ENCODE results near the gene ANKRD11.
A peak's percentile ranks its signal among the peaks of the same experiment; 100 is the strongest.
"Not testable (repeated sequence)": the region's sequence is repeated elsewhere in the genome, so short reads cannot be mapped to it uniquely, and the experiment has no call there.

Gene ANKRD11

DNA sequence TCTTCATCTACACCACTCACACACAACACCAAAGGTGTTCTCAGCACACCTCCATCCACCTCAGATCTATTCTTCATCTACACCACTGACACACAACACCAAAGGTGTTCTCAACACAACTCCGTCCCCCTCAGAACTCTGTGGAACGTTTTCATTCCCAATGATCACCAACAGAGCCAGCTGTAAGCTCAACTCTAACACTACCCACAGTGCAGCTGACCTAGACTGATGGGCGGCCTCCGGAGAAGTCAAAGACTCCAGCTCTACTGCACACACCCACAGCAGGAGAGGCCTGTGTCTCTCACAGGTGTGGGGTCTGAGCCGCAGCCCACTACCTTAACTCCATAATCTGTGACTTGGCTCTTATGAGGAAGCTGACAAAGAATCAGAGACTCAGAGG lies 50.7 kb downstream of the ANKRD11 start:
- H3K27ac ChIP-seq: no peak overlapping the region
- no peak overlapping the region for H3K4me3 ChIP-seq (ENCODE audit: low read depth, low read length)
- no peak for DNase-seq
- no peaks in the 10 kb centered on the region for H3K9me3 ChIP-seq (ENCODE audit: severe bottlenecking)
- TF ChIP-seq, protein P1, sequence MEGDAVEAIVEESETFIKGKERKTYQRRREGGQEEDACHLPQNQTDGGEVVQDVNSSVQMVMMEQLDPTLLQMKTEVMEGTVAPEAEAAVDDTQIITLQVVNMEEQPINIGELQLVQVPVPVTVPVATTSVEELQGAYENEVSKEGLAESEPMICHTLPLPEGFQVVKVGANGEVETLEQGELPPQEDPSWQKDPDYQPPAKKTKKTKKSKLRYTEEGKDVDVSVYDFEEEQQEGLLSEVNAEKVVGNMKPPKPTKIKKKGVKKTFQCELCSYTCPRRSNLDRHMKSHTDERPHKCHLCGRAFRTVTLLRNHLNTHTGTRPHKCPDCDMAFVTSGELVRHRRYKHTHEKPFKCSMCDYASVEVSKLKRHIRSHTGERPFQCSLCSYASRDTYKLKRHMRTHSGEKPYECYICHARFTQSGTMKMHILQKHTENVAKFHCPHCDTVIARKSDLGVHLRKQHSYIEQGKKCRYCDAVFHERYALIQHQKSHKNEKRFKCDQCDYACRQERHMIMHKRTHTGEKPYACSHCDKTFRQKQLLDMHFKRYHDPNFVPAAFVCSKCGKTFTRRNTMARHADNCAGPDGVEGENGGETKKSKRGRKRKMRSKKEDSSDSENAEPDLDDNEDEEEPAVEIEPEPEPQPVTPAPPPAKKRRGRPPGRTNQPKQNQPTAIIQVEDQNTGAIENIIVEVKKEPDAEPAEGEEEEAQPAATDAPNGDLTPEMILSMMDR (IDR thresholded peaks at IDR 0.05; ENCODE audit: low read depth, low read length): no peak
- H3K36me3 ChIP-seq: no peaks in the 10 kb centered on the region
- no peaks in the 10 kb centered on the region for H3K27me3 ChIP-seq (ENCODE audit: insufficient read depth, low read depth, severe bottlenecking)

DNA sequence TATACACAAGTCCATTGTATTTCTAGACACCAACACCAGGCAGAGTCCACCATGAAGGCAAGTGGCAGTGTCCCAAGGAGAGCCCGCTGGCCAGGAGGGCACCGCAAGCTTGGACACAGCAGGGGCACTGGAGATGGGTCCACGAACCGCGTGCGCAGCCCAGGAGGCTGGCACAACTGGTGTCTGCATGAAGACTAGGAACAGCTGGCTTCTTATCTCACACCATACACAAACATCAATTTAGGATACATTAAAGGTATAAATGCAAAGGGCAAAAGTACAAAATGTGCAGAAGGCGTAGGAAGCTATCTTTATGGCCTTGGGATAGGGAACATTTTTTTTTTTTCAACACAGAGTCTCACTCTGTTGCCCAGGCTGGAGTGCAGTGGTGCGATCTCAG lies 52.4 kb downstream of the ANKRD11 start:
- no peaks in the 10 kb centered on the region for H3K27me3 ChIP-seq (ENCODE audit: insufficient read depth, low read depth, severe bottlenecking)
- H3K4me3 ChIP-seq (ENCODE audit: low read depth, low read length): no peak overlapping the region
- H3K36me3 ChIP-seq: no peaks in the 10 kb centered on the region
- DNase-seq: no peak
- no peaks in the 10 kb centered on the region for H3K9me3 ChIP-seq (ENCODE audit: severe bottlenecking)
- H3K27ac ChIP-seq: no peak overlapping the region
- TF ChIP-seq, protein P1 (IDR thresholded peaks at IDR 0.05; ENCODE audit: low read depth, low read length): no peak

DNA sequence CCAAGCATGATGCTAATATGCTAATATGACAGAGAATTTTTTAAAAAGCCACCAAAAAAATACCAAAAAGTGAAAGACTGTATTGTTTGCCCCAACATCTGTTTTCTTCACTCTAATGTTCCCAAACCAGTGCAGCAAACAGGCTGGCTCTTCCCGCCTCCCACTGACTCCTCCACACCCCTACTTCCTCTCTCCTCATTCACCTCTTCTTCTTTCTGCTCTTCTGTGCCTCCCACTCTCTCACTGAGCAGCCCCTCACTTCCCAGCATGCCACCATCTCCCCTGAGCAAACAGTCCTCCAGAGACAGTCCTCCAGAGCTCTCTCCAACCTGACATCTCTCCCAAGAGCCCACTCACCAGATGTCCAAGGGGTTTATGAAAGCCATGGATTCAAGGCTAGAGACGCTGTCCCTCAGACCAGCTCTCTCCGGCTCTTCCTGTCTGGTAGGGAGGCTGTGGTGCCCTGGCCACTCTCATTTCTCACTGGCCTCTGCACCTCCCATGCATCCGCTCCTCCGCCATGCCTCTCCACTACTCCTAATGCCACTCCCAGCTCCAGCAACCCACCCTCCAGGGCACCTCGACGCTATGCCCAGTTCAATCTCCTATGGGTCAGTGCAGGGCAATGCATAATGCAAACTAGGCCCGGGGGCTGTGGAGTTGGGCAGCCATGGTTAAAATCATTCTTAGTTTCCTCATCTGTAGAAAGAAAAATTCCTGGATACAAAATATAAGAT lies 52.9 kb downstream of the ANKRD11 start:
- Histone ChIP-seq H3K27ac (no peak overlapping the region), H3K4me3 (ENCODE audit: low read depth, low read length) (no peak overlapping the region), H3K36me3 (no peaks in the 10 kb centered on the region), H3K27me3 (ENCODE audit: insufficient read depth, low read depth, severe bottlenecking) (no peaks in the 10 kb centered on the region), H3K9me3 (ENCODE audit: severe bottlenecking) (no peaks in the 10 kb centered on the region)
- no peak for DNase-seq
- TF ChIP-seq, protein P1 (IDR thresholded peaks at IDR 0.05; ENCODE audit: low read depth, low read length): no peak

DNA sequence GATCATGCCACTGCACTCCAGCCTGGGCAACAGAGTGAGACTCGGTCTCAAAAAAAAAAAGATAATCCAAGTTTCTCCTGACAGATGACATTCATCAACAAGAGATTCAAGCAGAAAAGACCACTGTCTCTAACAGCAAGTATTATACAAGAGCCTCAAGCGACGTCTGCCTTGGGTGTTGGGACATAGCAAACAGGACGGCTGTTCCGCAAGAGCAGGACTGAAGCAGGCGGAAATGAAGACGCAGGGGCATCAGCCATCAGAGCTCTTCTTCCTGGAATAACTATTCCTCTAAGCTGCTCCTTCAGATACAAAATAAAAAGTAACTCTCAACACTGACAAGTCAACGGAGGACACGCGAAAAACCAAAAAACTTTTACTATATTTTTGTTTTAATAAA lies 54.0 kb downstream of the ANKRD11 start:
- Histone ChIP-seq H3K9me3 (ENCODE audit: severe bottlenecking) (no peaks in the 10 kb centered on the region), H3K4me3 (ENCODE audit: low read depth, low read length) (no peak overlapping the region), H3K27me3 (ENCODE audit: insufficient read depth, low read depth, severe bottlenecking) (no peaks in the 10 kb centered on the region), H3K27ac (no peak overlapping the region), H3K36me3 (no peaks in the 10 kb centered on the region)
- TF ChIP-seq, protein P1 (IDR thresholded peaks at IDR 0.05; ENCODE audit: low read depth, low read length): no peak
- no peak for DNase-seq

DNA sequence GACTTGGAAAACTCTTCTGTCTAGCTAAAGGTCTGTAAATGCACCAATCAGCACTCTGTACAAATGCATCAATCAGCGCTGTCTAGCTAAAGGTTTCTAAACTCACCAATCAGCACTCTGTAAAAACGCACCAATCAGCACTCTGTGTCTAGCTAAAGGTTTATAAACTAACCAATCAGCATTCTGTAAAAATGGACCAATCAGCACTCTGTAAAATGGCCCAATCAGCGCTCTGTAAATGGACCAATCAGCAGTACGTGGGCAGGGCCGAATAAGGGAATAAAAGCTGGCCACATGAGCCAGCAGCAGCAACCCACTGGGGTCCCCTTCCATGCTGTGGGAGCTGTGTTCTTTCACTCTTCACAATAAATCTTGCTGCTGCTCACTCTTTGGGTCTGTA lies 55.3 kb downstream of the ANKRD11 start:
- not testable (repeated sequence) for H3K27me3 ChIP-seq (ENCODE audit: insufficient read depth, low read depth, severe bottlenecking); H3K36me3 ChIP-seq; DNase-seq; H3K9me3 ChIP-seq (ENCODE audit: severe bottlenecking); H3K4me3 ChIP-seq (ENCODE audit: low read depth, low read length); H3K27ac ChIP-seq

DNA sequence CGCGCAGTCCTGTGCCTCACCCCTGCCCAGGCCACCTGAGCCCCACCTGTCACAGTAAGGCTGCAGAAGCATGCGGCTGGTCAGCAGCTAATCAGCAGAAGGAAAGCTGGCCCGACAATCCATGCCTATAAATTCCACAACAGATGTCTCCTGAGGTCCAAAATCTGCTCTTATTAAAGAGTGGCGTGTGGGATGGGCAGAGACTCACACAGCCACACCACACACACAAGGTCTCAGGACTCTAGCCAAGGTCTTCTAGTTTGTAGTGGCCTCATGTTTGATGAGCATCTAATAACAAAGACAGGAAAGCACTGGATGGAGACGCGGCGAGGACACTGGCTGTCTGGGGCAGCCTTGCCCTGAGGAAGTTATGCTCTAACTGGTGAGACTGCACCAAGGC lies 55.9 kb downstream of the ANKRD11 start:
- DNase-seq: peak; percentile 43
- Histone ChIP-seq H3K36me3 (no peaks in the 10 kb centered on the region), H3K27me3 (ENCODE audit: insufficient read depth, low read depth, severe bottlenecking) (no peaks in the 10 kb centered on the region), H3K4me3 (ENCODE audit: low read depth, low read length) (no peak overlapping the region), H3K9me3 (ENCODE audit: severe bottlenecking) (no peaks in the 10 kb centered on the region), H3K27ac (no peak overlapping the region)
- TF ChIP-seq, protein P1 (IDR thresholded peaks at IDR 0.05; ENCODE audit: low read depth, low read length): no peak

DNA sequence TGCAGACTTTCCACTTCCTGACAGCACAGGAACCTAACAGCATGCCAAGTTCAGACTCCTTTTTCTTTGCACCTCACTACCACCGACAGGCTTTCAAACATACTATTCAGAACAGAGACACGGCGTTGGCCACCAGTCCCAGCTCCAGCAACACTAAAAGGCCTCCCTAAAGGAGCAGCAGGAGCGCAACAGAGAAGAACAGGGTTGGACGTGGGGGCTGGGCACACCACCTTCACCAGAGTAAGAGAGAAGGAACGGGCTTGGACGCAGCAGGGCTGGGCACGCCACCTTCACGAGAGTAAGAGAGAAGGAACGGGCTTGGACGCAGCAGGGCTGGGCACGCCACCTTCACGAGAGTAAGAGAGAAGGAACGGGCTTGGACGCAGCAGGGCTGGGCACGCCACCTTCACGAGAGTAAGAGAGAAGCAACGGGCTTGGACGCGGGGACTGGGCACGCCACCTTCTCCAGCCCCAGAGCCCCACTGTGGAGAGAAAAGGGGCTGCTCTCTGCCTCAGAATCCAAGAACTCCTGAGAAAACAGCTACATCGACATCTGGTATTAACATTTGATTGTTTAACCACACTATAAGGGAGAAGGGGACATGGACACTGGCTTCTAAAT lies 56.9 kb downstream of the ANKRD11 start:
- H3K36me3 ChIP-seq; H3K27me3 ChIP-seq (ENCODE audit: insufficient read depth, low read depth, severe bottlenecking); H3K9me3 ChIP-seq (ENCODE audit: severe bottlenecking); H3K4me3 ChIP-seq (ENCODE audit: low read depth, low read length); H3K27ac ChIP-seq; DNase-seq: not testable (repeated sequence)
